Smooth muscle cell (in vitro differentiated cells): ENCODE results near the gene BLMH. TPM values are rescaled to one million over a fixed set of nuclear protein-coding genes. Genes with fewer than 3 reads are reported as not detected.

Experiments
- DNase-seq: peaks from one replicate; lab custom pipeline; 2025; ENCODE audit not compliant: unreplicated experiment; lab: John Stamatoyannopoulos, UW
- H2AFZ ChIP-seq: fragments of 200-600 bp; sonication (generic); 2 replicates; pipeline ENCODE4 v1.6.0; 2016; ENCODE audit warnings: antibody characterized with exemption, low read depth, mild to moderate bottlenecking
- H3F3A ChIP-seq: fragments of 200-600 bp; sonication (generic); 2 replicates; pipeline ENCODE4 v1.6.0; 2017; ENCODE audit warnings: antibody characterized with exemption, low read depth
- H3K27ac ChIP-seq: fragments of 200-600 bp; sonication (generic); 2 replicates; pipeline ENCODE4 v1.5.1; 2016; ENCODE audit warnings: low read depth, mild to moderate bottlenecking
- H3K27me3 ChIP-seq: fragments of 200-600 bp; sonication (generic); 2 replicates; pipeline ENCODE4 v1.6.1; 2016; ENCODE audit warnings: low read depth, mild to moderate bottlenecking
- H3K36me3 ChIP-seq: fragments of 200-600 bp; sonication (generic); 2 replicates; pipeline ENCODE4 v1.5.1; 2016; ENCODE audit warnings: low read depth
- H3K4me1 ChIP-seq: fragments of 200-600 bp; sonication (generic); 2 replicates; pipeline ENCODE4 v1.5.1; 2016; ENCODE audit warnings: low read depth
- H3K4me2 ChIP-seq: fragments of 200-600 bp; sonication (generic); 2 replicates; pipeline ENCODE4 v1.6.0; 2016; ENCODE audit warnings: mild to moderate bottlenecking
- H3K4me3 ChIP-seq: fragments of 200-600 bp; sonication (generic); 2 replicates; pipeline ENCODE4 v1.5.1; 2016; ENCODE audit warnings: mild to moderate bottlenecking
- H3K79me2 ChIP-seq: fragments of 200-600 bp; sonication (generic); 2 replicates; pipeline ENCODE4 v1.6.0; 2016; ENCODE audit warnings: low read depth, mild to moderate bottlenecking
- H3K9ac ChIP-seq: fragments of 200-600 bp; sonication (generic); 2 replicates; pipeline ENCODE4 v1.6.0; 2016; ENCODE audit warnings: low read depth
- H3K9me3 ChIP-seq: fragments of 200-600 bp; sonication (generic); replicated peaks from 2 replicates; pipeline ENCODE4 v1.5.1; 2016; ENCODE audit warnings: low read depth
- H4K20me1 ChIP-seq: fragments of 200-600 bp; sonication (generic); 2 replicates; pipeline ENCODE4 v1.6.0; 2016; ENCODE audit warnings: low read depth
- CTCF ChIP-seq: fragments of 200-600 bp; sonication (generic); IDR thresholded peaks from 2 replicates; pipeline ENCODE4 v1.5.1; 2017; ENCODE audit warnings: borderline replicate concordance, mild to moderate bottlenecking, antibody characterized with exemption; ENCODE audit not compliant: insufficient read depth, poor library complexity, severe bottlenecking
- WGBS: methylation state at CpG from one replicate; pipeline ENCODE4 v1.1.7; 2016; ENCODE audit warnings: low lambda C conversion rate; 5-methylcytosine and 5-hydroxymethylcytosine counted together
- polyA plus RNA-seq: library from polyadenylated mRNA; unstranded; fragments of >200 nt; fragmentation: Nextera tagmentation; extraction: Ambion mirVana; gene quantifications from 2 replicates; pipeline ENCODE4 v1.2.1, GENCODE V29; 2016
- total RNA-seq: library from RNA; depleted of rRNA; stranded (reverse); fragments of >200 nt; gene quantifications from 2 replicates; pipeline ENCODE4 v1.2.3, GENCODE V29; 2014

Gene BLMH
- total and polyA plus RNA-seq, 2 experiments from 2014 or later: 13.2 to 20.5 TPM

- H3K4me2 ChIP-seq: no peak overlapping the region
- no peaks in the 10 kb centered on the region for H3K4me1 ChIP-seq
- no peaks in the 10 kb centered on the region for H3K36me3 ChIP-seq
- H3K79me2 ChIP-seq: no peaks in the 10 kb centered on the region
- H3K9me3 ChIP-seq: no peaks in the 10 kb centered on the region
- TF ChIP-seq CTCF: no peak
- no peaks in the 10 kb centered on the region for H3F3A ChIP-seq
- DNase-seq: no peak
- no peak overlapping the region for H3K27ac ChIP-seq
- WGBS: 98% methylated on average over 4 of the region's 4 CpGs
- H3K9ac ChIP-seq: no peak overlapping the region
- peaks cover 23% of the 10 kb centered on the region for H3K27me3 ChIP-seq
- H3K4me3 ChIP-seq: no peak overlapping the region
- H2AFZ ChIP-seq: no peak overlapping the region
- no peaks in the 10 kb centered on the region for H4K20me1 ChIP-seq
Measured at GRCh38 chr17:30243002-30243401, 48.7 kb downstream of the BLMH start.

- no peaks in the 10 kb centered on the region for H3K79me2 ChIP-seq
- peaks cover 40% of the 10 kb centered on the region for H3K27me3 ChIP-seq
- H2AFZ ChIP-seq: no peak overlapping the region
- WGBS: 97% methylated on average over 6 of the region's 6 CpGs
- H3K4me1 ChIP-seq: no peaks in the 10 kb centered on the region
- TF ChIP-seq CTCF: no peak
- no peaks in the 10 kb centered on the region for H3K9me3 ChIP-seq
- no peak overlapping the region for H3K27ac ChIP-seq
- H3K36me3 ChIP-seq: no peaks in the 10 kb centered on the region
- H3F3A ChIP-seq: no peaks in the 10 kb centered on the region
- no peak overlapping the region for H3K9ac ChIP-seq
- H4K20me1 ChIP-seq: no peaks in the 10 kb centered on the region
- no peak for DNase-seq
- H3K4me2 ChIP-seq: no peak overlapping the region
- H3K4me3 ChIP-seq: no peak overlapping the region
Measured at GRCh38 chr17:30241051-30241450, 50.7 kb downstream of the BLMH start.

GRCh38 chr17:30240177-30240576 is 51.6 kb downstream of the BLMH start:
- Histone ChIP-seq H3K9me3 (no peaks in the 10 kb centered on the region), H3K36me3 (no peaks in the 10 kb centered on the region), H3F3A (no peaks in the 10 kb centered on the region), H4K20me1 (no peaks in the 10 kb centered on the region), H3K4me3 (no peak overlapping the region), H2AFZ (no peak overlapping the region), H3K27ac (no peak overlapping the region), H3K4me1 (peaks cover 8% of the 10 kb centered on the region), H3K79me2 (no peaks in the 10 kb centered on the region), H3K9ac (no peak overlapping the region), H3K27me3 (peaks cover 49% of the 10 kb centered on the region), H3K4me2 (no peak overlapping the region)
- WGBS: 89% methylated on average over 8 of the region's 8 CpGs
- no peak for DNase-seq
- TF ChIP-seq CTCF: no peak

GRCh38 chr17:30239089-30239462 is 52.7 kb downstream of the BLMH start:
- H3K9ac ChIP-seq: no peak overlapping the region
- 69% methylated on average over 5 of the region's 5 CpGs for WGBS

More at GRCh38 chr17:30239089-30239462, 52.7 kb downstream of the BLMH start:
- H2AFZ ChIP-seq: no peak overlapping the region
- H4K20me1 ChIP-seq: no peaks in the 10 kb centered on the region
- no peak for TF ChIP-seq CTCF
- no peaks in the 10 kb centered on the region for H3F3A ChIP-seq
- H3K27me3 ChIP-seq: peaks cover 60% of the 10 kb centered on the region
- no peaks in the 10 kb centered on the region for H3K36me3 ChIP-seq
- no peaks in the 10 kb centered on the region for H3K79me2 ChIP-seq
- H3K9me3 ChIP-seq: no peaks in the 10 kb centered on the region
- no peak overlapping the region for H3K4me3 ChIP-seq
- H3K27ac ChIP-seq: no peak overlapping the region
- peaks cover 9% of the 10 kb centered on the region for H3K4me1 ChIP-seq
- DNase-seq: no peak
- H3K4me2 ChIP-seq: no peak overlapping the region
